GM21529 (cell line): ENCODE data around the gene CFAP100.
A peak's percentile ranks its signal among the peaks of the same experiment; 100 is the strongest.

Experiments used
- ATAC-seq: cut with Tn5 transposase; IDR thresholded peaks from one replicate; pipeline ENCODE4 v1.9.1; 2021; ENCODE audit not compliant: unreplicated experiment

Gene CFAP100

DNA sequence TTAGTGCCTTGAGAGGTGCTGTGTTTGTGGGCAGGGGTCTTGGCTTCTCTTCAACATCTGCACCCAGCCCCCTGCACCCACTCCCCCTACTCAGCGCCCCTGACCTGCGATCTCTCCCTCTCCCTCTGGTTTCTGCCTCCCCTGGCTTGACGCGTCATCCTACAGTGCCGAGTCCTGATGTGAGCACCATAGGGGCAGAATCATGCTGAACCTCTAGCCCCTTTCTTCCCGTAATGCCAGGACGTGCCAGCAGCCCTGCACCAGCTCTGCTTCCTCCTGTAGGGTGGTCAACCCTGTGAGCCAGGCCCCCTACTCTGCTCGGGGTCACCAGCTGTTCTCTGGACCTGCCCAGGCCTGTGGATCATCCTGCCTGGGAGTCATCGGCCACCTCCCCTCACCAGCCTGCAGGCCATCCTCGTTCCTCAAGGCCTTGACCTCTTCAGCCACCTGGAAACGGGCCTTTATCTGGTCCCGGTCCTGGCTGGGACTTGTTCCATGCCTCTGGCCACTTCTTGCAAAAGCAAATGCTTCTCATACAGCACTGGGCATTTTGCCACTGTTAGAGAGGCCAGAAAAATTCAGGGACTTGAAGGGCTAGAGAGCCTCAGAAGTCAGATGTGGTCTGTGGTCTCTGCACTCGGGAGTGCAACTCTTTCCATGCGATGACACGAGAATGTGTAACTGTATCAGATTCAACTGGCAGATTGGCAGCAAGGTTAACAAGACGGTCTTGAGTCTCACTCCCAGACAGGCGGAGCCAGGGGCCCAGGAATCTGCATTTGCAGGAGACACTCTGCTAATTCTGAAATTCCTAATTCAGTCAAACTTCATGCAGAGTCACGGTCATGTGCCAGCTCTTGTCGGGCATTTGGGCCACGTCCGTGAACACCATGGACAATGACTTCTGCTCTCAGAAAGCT is 20.8 kb upstream of the CFAP100 start:
- ATAC-seq = no peak

DNA sequence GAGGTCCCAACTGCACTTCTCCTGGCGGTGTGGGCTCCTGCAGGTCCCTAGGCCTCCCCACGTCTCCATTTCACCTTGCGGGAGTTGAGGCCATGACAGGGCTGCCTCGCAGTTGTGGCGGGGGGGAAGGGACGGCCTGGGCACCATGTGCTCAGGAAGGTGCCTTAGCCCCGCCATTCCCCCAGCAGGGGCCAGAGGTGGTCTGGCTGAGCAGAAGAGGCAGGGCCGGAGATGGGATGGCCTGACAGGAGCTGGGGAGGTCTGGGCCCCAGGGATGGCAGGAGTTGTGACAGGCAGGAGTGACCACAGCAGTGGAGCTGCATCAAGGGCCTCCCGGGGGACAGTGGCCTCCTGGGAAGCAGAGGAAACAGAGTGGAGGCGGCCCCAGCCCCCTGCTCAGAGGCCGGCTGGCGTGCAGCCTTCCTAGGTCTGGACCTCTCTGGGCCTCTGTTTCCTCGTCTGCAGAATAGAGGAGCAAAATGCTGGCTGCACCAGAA is 18.8 kb upstream of the CFAP100 start:
- no peak for ATAC-seq

GRCh38 chr3:126376444-126376843 is 18.3 kb upstream of the CFAP100 start:
- ATAC-seq = no peak

DNA sequence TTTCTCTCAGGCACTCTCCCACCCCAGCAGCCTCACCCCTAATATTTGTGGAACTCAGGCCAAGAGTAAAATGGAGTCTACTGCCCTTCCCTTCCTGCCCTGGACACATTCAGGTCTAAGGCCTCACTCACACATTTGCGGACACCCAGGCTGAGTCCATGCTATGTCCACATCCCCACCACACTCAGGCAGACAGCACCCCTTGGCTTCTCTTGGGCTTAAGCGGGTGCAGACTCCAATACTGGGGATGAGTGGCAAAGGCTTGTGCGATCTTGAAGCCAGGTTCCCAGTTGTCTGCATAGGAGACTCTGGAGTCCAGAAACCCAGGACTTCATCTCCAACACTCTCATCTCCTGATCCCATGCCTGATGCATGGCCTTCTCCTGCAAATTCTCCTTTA is 17.5 kb upstream of the CFAP100 start:
- ATAC-seq = no peak

- ATAC-seq = no peak
Observed at GRCh38 chr3:126378341-126378751, 16.4 kb upstream of the CFAP100 start.

DNA sequence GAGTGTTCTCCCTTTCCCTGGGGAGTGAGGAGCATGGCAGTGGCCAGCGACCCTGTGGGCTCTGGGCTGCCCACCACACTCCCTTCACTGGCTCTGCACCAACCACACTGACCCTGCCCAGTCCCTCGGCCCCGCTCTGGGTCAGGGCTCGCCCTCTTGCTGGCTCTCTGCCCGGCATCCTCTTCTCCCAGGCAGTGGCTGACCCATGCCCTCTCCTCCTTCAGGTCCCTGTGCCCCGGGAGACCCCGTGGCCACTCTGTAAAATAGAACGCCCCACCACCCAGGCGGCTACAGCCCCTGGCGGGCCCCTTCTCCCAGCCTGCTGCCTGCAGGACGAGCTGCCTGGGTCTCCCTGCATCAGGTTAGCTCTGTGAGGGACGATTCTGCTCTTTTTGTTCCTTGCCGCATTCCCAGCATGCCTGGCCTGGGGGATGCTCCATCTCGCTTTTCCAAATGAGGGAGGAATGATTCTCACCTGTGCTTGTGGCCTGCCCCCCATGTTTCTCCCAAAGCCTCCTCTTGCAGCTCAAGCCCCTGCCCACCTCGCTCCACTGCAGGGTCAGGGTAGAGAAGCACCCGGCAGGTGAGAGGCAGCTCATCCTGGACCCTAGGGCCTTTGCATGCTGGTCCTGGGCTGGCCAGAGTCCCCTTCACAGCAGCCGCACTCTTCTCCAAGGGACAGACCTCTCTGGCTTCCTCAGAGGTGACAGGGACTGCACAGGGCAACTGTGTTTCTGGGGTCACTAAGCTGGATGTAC is 14.5 kb upstream of the CFAP100 start:
- ATAC-seq = no peak

- ATAC-seq = no peak
Observed at GRCh38 chr3:126381966-126382365, 12.7 kb upstream of the CFAP100 start.

DNA sequence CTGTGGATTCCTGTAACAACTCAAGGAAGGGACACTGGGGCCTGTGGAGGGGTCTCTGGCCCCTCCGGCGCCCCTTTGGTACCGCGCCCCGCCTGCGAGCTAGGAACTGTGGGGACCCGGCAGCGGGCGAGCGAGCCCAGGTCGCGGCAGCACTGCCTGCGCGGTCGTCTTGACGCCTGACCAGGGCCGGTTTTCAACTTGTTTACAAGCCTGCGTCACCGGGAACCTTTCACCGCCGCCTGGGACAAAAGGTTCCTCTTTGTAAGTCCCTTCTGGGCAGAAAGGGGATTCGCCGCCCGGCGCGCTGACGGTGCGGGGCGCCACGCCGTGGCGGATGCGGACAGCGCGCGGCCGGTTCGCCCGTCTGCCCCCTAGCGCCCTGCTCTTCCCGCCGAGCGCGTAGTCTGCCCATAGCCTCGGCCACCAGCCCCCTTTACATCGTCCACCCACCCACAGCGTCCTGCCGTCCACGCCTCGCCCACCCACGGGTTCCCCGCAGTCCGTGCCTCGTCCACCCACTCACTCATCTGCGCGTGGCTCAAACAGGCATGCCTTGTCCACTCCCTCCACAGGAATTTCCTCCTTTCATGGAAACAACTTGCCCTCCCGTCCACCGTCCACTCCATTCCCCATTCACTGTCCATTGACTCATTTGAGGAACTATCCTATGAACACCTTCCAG is 5.5 kb upstream of the CFAP100 start:
- peak; percentile 67 for ATAC-seq

DNA sequence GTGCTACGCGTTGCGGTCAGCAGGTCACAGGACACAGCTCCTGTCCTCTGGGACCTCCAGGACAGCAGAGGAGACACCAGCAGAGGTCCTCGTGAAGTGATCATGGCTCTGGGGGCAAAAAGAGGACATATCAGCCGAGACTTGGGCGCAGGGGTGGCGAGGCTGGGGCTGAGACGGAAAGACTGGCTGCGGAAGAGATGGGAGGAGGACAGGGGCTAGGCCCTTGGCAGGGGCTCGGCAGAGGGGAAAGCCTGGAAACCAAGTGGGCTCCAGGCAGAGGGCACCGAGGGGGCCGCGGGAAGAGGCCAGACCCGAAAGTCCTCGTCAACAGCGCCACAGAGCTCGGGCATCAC is 4.9 kb upstream of the CFAP100 start:
- ATAC-seq = no peak

DNA sequence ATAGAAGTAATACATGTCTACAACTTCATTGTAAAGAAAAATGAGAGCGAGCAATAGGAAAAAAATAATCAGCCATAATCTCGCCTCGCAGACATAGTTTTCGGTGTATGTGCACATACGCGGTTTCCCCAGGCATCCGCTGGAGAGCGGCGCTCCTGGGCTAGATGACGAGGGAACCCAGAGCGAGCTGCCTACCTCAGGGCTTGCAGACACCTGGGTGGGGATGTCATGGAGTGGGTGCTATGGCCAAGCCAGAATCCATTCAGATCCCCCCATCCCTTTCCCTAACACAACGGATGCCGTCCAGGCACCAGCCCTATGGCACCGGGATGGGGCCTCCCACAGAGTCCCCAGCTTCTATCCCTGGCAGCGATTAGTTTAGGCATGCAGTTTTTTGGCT is 4.5 kb upstream of the CFAP100 start:
- ATAC-seq = no peak

DNA sequence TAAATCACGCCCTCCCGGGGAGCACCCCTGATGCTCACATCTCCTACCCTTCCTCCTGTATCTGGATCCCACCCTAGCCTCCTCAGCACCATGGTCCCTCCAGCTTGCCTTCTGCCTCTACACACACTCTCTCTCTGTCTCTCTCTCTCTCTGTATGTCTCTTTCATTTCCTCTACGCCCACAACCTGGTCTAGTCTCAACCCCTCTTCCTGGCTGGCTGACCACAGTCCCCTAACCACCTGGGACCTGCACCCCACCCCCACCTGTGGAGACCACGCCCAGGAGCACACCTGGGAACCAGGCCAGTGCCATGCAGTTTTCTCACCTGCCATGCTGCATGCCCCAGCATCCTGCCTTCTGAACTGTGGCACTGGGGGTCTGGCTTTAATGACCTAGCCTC is 4.0 kb upstream of the CFAP100 start:
- no peak for ATAC-seq

- ATAC-seq = no peak
Observed at GRCh38 chr3:126391631-126392030, 3.1 kb upstream of the CFAP100 start.

- no peak for ATAC-seq
Observed at GRCh38 chr3:126392246-126392645, 2.5 kb upstream of the CFAP100 start.

- no peak for ATAC-seq
Observed at GRCh38 chr3:126393563-126393962, 1.1 kb upstream of the CFAP100 start.

GRCh38 chr3:126394977-126395321 is 240 bp downstream of the CFAP100 start:
- ATAC-seq = no peak

DNA sequence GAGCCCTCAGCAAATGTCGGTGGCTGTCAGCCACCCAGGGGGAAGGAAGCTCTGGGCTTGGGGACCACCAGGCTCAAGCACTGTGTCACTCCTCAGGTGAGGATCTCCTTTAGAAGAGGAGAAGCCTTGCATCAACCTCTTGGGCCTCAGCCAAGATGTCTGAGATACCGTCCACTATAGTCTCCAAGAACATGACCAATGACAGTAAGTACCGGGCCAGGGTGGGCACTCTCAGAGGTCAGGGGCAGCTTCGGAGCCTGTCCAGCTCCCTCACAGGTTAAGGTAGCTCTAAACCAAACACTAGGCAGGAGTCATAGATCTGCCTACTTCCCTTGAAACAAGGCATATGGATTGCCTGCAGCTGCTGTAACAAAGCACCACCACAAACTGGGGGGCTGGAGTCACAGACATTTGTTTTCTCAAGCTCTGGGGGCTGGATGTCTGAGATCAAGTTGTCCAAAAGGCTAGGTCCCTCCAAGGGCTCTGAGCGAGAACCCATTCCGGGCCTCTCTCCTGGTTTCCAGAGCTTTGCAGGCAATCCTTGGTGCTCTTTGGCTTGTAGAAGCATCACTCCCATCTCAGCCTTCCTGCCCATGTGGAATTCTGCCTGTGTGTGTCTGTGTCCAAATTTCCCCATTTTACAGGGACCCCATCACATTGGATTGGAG is 1.3 kb downstream of the CFAP100 start:
- no peak for ATAC-seq

GRCh38 chr3:126396536-126396935 is 1.8 kb downstream of the CFAP100 start:
- no peak for ATAC-seq

GRCh38 chr3:126397610-126398422 is 3.1 kb downstream of the CFAP100 start:
- no peak for ATAC-seq

DNA sequence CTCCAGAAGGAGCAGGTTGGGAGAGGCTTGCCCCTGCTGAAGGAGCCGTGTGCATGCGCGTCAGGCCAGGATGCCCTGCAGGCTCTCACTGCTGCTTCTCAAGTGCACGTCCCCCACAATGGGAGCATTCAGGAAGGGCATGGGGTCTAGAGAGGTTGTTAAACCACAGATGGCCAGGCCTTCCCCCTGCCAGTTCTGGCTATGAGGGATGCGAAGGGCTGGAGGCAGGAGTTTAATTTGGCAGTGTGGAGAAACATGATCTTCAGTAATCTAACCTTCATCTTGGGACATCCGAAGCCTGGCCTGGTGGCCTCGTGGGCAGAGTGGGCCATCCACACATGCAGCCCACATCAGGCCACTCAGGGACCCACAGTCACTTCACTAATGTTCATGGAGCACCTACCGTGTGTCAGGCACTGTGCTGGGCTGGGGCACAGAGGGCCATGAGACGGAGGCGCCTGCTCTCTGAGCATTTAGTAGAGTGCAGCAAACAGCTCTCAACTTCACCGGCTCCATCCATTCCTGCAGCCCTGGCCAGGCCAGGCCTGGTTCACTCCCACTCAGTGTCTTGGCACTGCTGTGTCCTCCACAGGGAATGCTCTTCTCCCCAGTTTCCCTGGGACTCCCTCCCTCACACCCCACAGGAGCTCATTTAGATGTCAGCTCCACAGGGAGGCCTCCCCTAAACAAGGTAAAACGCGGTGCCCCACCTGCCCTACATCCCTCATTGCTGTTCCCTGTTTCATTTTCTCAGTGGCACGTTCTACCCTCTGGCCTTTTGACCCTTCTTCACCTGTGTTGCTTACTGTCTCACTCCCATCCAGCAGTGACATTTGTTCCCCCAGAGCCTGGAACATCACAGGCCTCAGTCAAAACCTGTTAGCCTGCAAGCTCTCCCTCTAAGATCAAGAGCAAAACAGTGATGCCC is 4.0 kb downstream of the CFAP100 start:
- no peak for ATAC-seq
